ENCODE results near the gene PTPRR.

PTPRR gene

DNA sequence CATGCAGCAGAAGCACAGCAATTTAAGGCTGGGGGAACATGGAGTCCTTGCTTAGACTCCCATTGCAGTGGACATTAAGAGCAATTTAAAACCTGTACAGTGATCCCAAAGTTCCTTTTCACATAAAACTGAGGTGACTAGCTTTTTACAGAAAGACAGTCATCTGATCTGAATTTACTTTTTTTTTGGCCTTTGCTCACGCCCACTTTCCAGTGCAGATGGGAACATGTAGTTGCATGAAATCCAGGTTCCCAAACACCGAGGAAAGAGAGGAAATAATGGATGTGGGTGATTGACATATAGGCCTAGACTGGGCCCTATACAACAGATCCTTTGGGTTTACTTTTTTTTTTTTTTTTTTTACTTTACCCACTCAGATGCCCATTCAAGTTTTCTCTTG is 156.9 kb downstream of the PTPRR start:
- no peak overlapping the region for H3K27ac ChIP-seq (ENCODE audit: low read depth, low read length)
- H3K27me3 ChIP-seq (ENCODE audit: control insufficient read depth, insufficient read depth, low read length) = no peaks in the 10 kb centered on the region
- no peak overlapping the region for H3K9ac ChIP-seq (ENCODE audit: low read depth, low read length)
- H3K36me3 ChIP-seq (ENCODE audit: control insufficient read depth, insufficient read depth, low read length) = no peaks in the 10 kb centered on the region
- H3K9me3 ChIP-seq (ENCODE audit: control insufficient read depth, insufficient read depth, low read length) = peaks cover 8% of the 10 kb centered on the region
- peaks cover 1% of the 10 kb centered on the region for H3K4me1 ChIP-seq (ENCODE audit: control insufficient read depth, insufficient read depth, low read length)
- H3K4me3 ChIP-seq (ENCODE audit: low read depth, low read length) = no peak overlapping the region

DNA sequence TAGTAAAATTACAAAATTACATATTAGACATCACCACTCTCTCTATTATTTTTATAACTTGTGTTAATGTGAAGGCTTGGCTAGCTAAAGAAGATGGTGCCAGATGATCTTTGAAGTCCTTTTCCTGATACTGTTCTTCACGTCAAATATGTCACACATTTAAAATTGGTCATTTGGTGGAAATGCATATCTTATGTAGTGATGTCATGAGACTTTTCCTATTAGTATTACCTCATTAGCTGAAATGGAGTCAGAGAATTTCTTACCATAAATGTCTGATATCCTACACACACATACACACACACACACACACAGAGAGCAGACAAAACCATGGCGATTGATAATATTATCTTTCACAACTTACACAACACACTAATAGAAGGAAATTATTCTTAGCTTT is 158.5 kb downstream of the PTPRR start:
- Histone ChIP-seq H3K9ac (ENCODE audit: low read depth, low read length) (no peak overlapping the region), H3K9me3 (ENCODE audit: control insufficient read depth, insufficient read depth, low read length) (peaks cover 8% of the 10 kb centered on the region), H3K27me3 (ENCODE audit: control insufficient read depth, insufficient read depth, low read length) (no peaks in the 10 kb centered on the region), H3K36me3 (ENCODE audit: control insufficient read depth, insufficient read depth, low read length) (no peaks in the 10 kb centered on the region), H3K27ac (ENCODE audit: low read depth, low read length) (no peak overlapping the region), H3K4me1 (ENCODE audit: control insufficient read depth, insufficient read depth, low read length) (peaks cover 18% of the 10 kb centered on the region), H3K4me3 (ENCODE audit: low read depth, low read length) (no peak overlapping the region)

DNA sequence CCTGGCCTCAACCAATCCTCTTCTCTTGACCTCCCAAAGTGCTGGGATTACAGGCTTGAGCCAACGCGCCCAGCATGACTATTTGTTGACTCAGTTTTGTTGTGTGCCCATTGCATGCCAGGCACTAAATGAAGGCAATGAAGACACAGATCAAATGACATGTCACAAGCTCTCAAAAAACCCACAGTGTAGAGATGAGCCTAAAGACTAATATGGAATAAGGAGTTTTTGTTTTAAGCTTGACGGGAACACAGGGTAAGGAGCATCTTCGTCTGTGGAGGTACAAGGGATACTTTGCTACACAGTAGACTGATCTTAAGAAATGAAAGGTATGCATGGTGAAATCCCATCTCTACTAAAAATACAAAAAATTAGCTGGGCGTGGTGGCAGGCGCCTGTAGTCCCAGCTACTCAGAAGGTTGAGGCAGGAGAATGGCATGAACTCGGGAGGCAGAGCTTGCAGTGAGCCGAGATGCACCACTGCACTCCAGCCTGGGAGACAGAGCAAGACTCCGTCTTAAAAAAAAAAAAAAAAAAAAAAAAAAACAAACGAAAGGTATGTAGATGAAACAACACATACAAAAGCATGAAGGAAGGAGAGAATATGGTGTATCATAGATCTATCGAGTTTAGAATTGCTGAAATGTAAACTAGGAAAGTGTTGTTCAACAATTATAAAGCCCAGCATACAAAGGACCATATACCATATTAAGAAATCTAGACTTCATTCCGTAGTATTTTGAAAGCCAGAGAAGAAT is 161.2 kb downstream of the PTPRR start:
- no peak overlapping the region for H3K9ac ChIP-seq (ENCODE audit: low read depth, low read length)
- no peaks in the 10 kb centered on the region for H3K27me3 ChIP-seq (ENCODE audit: control insufficient read depth, insufficient read depth, low read length)
- no peaks in the 10 kb centered on the region for H3K36me3 ChIP-seq (ENCODE audit: control insufficient read depth, insufficient read depth, low read length)
- peaks cover 3% of the 10 kb centered on the region; the same call in 1 of the 2 replicates for H3K9me3 ChIP-seq (ENCODE audit: control insufficient read depth, insufficient read depth, low read length)
- no peak overlapping the region for H3K27ac ChIP-seq (ENCODE audit: low read depth, low read length)
- H3K4me3 ChIP-seq (ENCODE audit: low read depth, low read length) = no peak overlapping the region
- peaks cover 37% of the 10 kb centered on the region for H3K4me1 ChIP-seq (ENCODE audit: control insufficient read depth, insufficient read depth, low read length)

DNA sequence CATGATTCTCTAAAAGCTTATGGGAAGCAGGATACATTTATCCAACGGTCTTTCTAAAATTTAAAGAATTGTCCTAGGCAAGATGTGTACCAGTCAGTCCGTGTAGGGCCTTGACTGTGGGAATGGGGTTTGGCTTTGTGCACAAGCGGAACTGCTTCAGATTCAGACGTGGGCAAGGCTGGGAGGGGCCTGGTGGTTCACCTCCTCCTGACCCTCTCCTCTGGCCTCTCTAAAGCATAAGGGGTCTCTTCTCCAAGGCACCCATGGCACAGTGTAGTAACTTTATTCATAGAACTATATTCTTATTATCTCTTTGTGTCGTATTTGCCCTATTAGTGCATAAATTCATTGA is 162.1 kb downstream of the PTPRR start:
- Histone ChIP-seq H3K9ac (ENCODE audit: low read depth, low read length) (no peak overlapping the region), H3K4me3 (ENCODE audit: low read depth, low read length) (no peak overlapping the region), H3K36me3 (ENCODE audit: control insufficient read depth, insufficient read depth, low read length) (no peaks in the 10 kb centered on the region), H3K4me1 (ENCODE audit: control insufficient read depth, insufficient read depth, low read length) (peaks cover 44% of the 10 kb centered on the region), H3K27me3 (ENCODE audit: control insufficient read depth, insufficient read depth, low read length) (no peaks in the 10 kb centered on the region), H3K9me3 (ENCODE audit: control insufficient read depth, insufficient read depth, low read length) (no peaks in the 10 kb centered on the region), H3K27ac (ENCODE audit: low read depth, low read length) (peak overlapping the region; percentile 87)

DNA sequence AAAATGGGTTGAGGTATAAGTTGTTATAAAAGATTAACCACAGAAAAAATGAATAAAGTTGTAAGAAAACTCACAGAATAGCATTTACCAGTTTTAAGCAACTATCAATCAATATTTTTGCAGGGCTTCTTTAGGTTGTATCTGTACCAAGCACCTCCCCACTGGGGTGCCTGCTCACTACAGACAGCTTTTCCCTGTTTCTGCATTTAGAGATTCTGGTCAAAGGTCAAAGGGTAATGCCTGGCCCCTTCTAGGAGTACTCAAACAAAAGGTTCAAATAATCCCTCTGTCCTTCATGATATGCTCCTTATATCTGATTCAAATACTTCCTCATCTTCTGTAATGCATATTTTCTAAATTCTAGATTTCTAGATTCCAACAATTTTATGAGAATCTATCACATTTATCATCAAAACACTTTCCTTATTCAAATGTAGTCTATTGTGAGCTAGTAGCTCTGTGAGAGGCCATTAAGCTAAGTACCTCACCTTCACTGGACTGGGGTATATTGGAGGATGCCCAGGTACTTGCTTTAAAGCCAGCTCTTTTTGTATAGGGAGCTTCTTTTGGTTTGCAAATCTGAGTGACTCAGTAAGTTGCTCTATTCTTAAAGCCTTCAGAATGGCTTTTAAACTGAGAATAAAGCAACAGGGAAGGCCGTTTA is 162.6 kb downstream of the PTPRR start:
- Histone ChIP-seq H3K27ac (ENCODE audit: low read depth, low read length) (peak overlapping the region; percentile 87), H3K27me3 (ENCODE audit: control insufficient read depth, insufficient read depth, low read length) (no peaks in the 10 kb centered on the region), H3K4me1 (ENCODE audit: control insufficient read depth, insufficient read depth, low read length) (peaks cover 44% of the 10 kb centered on the region), H3K9ac (ENCODE audit: low read depth, low read length) (no peak overlapping the region), H3K9me3 (ENCODE audit: control insufficient read depth, insufficient read depth, low read length) (no peaks in the 10 kb centered on the region), H3K36me3 (ENCODE audit: control insufficient read depth, insufficient read depth, low read length) (no peaks in the 10 kb centered on the region), H3K4me3 (ENCODE audit: low read depth, low read length) (no peak overlapping the region)

DNA sequence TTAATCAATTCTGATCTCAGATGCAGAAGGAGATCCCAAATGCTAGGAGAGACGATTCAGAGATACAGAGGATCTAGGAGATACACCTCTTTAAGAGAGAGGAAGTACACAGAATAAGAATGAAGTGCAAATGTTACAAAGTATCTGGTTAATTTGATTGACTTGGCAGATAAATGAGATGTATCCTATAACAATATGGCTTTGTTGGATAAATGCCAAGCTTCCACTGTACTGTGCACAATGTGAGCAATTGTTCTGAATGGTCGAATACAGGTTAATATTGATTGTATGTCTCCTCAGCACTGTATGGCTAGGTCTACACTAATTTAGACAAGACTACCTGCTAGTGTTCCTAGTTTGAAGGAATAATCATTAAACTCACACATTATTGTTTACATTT is 163.7 kb downstream of the PTPRR start:
- Histone ChIP-seq H3K9ac (ENCODE audit: low read depth, low read length) (no peak overlapping the region), H3K9me3 (ENCODE audit: control insufficient read depth, insufficient read depth, low read length) (no peaks in the 10 kb centered on the region), H3K36me3 (ENCODE audit: control insufficient read depth, insufficient read depth, low read length) (no peaks in the 10 kb centered on the region), H3K27me3 (ENCODE audit: control insufficient read depth, insufficient read depth, low read length) (no peaks in the 10 kb centered on the region), H3K27ac (ENCODE audit: low read depth, low read length) (peak overlapping the region; percentile 16), H3K4me3 (ENCODE audit: low read depth, low read length) (no peak overlapping the region), H3K4me1 (ENCODE audit: control insufficient read depth, insufficient read depth, low read length) (peaks cover 46% of the 10 kb centered on the region)

DNA sequence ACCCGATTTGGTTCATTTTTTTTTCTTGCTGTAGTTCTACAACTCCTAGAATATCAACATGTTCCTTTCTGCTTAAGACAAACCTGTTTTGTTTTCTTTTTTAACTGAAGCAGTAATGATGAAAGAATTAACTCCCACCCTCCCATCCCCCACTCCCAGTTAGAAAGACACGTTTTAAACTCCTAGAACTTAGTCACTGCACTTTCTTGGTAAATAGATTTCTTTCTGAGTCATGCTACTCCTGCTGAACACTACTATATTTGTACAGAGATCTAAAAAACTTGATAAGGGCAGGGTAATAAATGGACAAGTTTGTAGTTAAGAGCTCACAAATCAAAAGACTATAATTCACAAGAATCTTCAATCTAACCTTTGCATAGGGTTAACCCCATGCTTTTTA is 164.4 kb downstream of the PTPRR start:
- no peak overlapping the region for H3K27ac ChIP-seq (ENCODE audit: low read depth, low read length)
- H3K27me3 ChIP-seq (ENCODE audit: control insufficient read depth, insufficient read depth, low read length) = no peaks in the 10 kb centered on the region
- no peak overlapping the region for H3K4me3 ChIP-seq (ENCODE audit: low read depth, low read length)
- H3K9ac ChIP-seq (ENCODE audit: low read depth, low read length) = no peak overlapping the region
- no peaks in the 10 kb centered on the region for H3K36me3 ChIP-seq (ENCODE audit: control insufficient read depth, insufficient read depth, low read length)
- H3K9me3 ChIP-seq (ENCODE audit: control insufficient read depth, insufficient read depth, low read length) = no peaks in the 10 kb centered on the region
- peaks cover 46% of the 10 kb centered on the region for H3K4me1 ChIP-seq (ENCODE audit: control insufficient read depth, insufficient read depth, low read length)

DNA sequence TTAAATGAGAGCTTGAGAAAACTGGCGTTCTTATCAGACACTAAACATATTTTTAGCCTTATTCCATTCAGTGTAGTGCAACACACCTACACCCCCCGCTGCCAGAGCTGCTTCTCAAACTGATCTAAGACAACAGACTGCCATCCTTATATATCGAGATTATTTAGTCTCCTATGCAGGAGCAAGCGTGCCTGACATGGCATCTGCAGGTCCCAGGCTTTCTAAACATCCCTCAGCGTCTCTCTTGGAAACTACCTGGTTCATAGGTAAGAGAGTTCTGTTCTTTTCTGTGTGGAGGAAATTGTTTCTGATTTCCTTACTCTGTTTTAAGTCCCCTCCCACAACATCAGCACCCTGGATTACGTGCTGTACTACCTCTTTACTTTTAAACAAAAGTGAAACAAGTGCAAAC is 166.2 kb downstream of the PTPRR start:
- H3K36me3 ChIP-seq (ENCODE audit: control insufficient read depth, insufficient read depth, low read length) = no peaks in the 10 kb centered on the region
- no peaks in the 10 kb centered on the region for H3K27me3 ChIP-seq (ENCODE audit: control insufficient read depth, insufficient read depth, low read length)
- no peaks in the 10 kb centered on the region for H3K9me3 ChIP-seq (ENCODE audit: control insufficient read depth, insufficient read depth, low read length)
- no peak overlapping the region for H3K27ac ChIP-seq (ENCODE audit: low read depth, low read length)
- peaks cover 46% of the 10 kb centered on the region for H3K4me1 ChIP-seq (ENCODE audit: control insufficient read depth, insufficient read depth, low read length)
- no peak overlapping the region for H3K4me3 ChIP-seq (ENCODE audit: low read depth, low read length)
- H3K9ac ChIP-seq (ENCODE audit: low read depth, low read length) = no peak overlapping the region

DNA sequence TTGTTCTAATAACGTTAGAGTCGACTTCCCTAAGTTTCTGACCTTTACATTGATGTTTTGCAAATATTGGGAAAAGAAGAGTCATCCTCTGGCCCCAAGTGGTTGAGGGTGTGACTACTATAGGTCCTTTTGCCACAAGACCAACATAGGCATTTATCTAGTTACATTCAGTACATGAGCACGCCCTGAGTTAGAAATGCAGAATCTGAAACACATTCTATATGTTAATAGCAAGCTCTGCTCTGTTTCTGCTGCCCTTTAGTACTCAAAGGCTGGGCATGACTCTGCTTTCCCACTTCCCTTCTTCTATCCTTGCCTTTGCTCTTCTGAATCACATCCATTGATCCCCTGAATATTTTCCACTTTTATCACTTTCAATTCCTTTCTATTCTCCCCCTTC is 168.2 kb downstream of the PTPRR start:
- Histone ChIP-seq H3K27ac (ENCODE audit: low read depth, low read length) (no peak overlapping the region), H3K9me3 (ENCODE audit: control insufficient read depth, insufficient read depth, low read length) (no peaks in the 10 kb centered on the region), H3K36me3 (ENCODE audit: control insufficient read depth, insufficient read depth, low read length) (no peaks in the 10 kb centered on the region), H3K27me3 (ENCODE audit: control insufficient read depth, insufficient read depth, low read length) (no peaks in the 10 kb centered on the region), H3K4me3 (ENCODE audit: low read depth, low read length) (no peak overlapping the region), H3K9ac (ENCODE audit: low read depth, low read length) (no peak overlapping the region), H3K4me1 (ENCODE audit: control insufficient read depth, insufficient read depth, low read length) (peaks cover 31% of the 10 kb centered on the region)

DNA sequence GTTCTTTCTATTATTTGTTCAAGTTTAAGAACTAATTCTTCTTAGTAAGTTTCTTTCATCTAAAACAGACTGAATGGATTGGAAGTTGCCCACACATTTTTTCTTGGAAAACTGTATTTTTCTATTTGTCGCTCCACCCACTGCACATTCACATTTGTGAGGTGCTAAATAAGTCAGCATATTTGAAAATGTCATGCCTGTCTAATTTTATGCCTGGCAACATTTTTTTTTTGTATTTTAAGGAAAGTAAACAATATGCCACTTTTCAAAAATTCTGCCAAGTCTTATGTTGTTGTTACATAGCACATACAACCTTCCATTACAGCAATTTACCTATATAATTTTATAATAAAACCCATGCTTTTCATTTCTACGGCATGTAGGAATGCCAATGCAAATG is 170.6 kb downstream of the PTPRR start:
- Histone ChIP-seq H3K36me3 (ENCODE audit: control insufficient read depth, insufficient read depth, low read length) (no peaks in the 10 kb centered on the region), H3K4me1 (ENCODE audit: control insufficient read depth, insufficient read depth, low read length) (peaks cover 12% of the 10 kb centered on the region), H3K27me3 (ENCODE audit: control insufficient read depth, insufficient read depth, low read length) (no peaks in the 10 kb centered on the region), H3K27ac (ENCODE audit: low read depth, low read length) (no peak overlapping the region), H3K9ac (ENCODE audit: low read depth, low read length) (no peak overlapping the region), H3K9me3 (ENCODE audit: control insufficient read depth, insufficient read depth, low read length) (no peaks in the 10 kb centered on the region), H3K4me3 (ENCODE audit: low read depth, low read length) (no peak overlapping the region)

DNA sequence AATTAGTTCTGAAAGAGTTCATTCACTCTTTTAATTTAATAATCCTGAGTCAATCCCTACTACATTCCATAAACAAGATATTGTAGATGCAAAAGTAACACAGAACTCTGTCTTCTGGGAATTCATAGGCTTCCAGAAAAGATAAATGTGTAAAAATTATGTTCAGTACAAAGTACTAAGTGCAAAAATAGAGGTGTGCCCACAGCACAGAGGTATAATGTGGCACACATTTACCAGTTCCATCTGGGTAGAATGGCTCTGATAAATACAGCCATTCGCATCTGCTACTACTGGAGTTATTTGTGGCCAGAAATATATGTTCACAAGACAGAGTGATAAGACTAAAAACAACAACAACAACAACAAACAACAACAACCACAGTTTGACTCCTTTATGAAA is 171.7 kb downstream of the PTPRR start:
- H3K4me3 ChIP-seq (ENCODE audit: low read depth, low read length) = no peak overlapping the region
- no peaks in the 10 kb centered on the region for H3K36me3 ChIP-seq (ENCODE audit: control insufficient read depth, insufficient read depth, low read length)
- H3K27me3 ChIP-seq (ENCODE audit: control insufficient read depth, insufficient read depth, low read length) = no peaks in the 10 kb centered on the region
- no peaks in the 10 kb centered on the region for H3K9me3 ChIP-seq (ENCODE audit: control insufficient read depth, insufficient read depth, low read length)
- H3K4me1 ChIP-seq (ENCODE audit: control insufficient read depth, insufficient read depth, low read length) = peaks cover 4% of the 10 kb centered on the region; the same call in 1 of the 2 replicates
- no peak overlapping the region for H3K9ac ChIP-seq (ENCODE audit: low read depth, low read length)
- no peak overlapping the region for H3K27ac ChIP-seq (ENCODE audit: low read depth, low read length)

All from HUES48 (cell line).